ENCODE data around the gene DPP6.
"Not testable (repeated sequence)": the region's sequence is repeated elsewhere in the genome, so short reads cannot be mapped to it uniquely, and the experiment has no call there.

Gene DPP6

DNA sequence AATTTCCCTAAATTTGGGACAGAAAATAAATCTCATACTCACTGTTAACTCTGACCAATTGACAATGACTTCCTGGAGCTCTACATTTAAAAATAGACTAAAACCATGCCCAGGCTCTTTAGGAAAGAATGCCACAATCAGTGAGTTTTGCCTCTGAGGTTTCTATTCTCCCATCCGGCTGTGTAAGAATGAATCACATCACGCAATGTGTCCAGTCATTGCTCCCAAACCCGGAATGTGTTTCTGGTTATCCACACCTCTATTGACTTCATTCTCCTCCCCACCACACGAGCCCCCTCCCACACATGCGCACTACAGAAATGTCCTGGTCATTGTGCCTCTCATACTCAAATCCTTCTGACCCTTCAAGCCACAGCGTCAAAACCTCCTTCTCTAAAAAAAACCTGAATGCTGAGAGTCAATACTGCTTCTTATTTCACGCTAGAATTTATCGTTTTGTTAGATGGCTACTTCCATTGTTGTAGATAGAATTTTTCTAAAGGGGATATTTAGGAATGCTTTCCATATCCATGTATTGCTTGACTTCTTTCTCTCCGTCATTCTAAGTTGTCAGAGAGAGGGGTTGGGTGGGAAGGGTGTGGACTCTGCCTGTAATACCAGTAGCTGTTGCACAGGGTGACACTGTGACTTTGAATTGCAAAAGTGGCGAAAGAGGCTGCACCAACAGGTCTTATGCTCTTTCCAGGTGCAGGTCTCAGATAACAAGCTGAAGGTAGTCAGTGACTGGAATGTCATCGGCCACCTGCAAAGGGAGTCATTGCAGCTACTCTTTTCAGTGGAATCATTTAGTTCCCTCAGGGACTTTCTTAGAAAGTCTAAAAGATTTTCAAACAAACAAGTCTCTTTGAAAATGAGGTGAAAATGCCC lies 594.2 kb downstream of the DPP6 start:
- H3K4me3 ChIP-seq (ENCODE audit: low read depth, low read length) = no peak overlapping the region

DNA sequence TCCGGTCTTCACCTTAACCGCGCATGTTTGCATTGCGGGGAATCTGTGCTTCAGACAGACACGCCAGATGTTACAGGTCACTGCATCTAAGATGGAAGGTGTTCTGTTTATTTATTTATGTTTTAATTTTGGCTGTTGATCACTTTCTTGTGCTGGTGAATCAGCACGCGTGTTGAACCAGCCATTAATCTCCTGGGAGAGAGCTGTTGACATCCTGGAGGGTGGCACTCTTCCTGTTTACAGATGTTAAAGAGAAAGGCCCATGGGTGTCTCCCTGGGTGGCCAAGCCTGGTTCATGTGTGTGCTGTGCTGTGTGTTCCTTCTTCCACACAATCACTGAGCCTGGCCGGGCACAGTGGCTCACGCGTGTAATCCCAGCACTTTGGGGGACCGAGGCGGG lies 595.4 kb downstream of the DPP6 start:
- no peak overlapping the region for H3K4me3 ChIP-seq (ENCODE audit: low read depth, low read length)

DNA sequence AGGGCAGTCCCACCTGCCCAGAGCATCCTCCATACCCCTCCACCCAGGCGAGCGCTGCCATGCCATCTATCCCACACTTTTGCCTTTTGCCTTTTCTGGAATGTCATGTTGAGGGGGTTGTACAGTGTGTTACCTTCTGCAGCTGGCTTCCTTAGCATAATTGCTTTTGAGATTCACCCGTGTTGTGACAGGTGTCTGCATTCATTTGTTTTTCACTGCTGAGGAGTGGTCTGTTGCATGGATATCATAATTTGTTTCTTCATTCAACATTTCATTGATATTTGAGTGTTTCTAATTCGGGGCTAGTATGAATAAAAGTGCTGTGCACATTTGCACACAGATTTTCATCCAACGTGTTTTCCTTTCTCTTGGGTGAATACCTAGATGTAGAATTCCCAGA lies 596.8 kb downstream of the DPP6 start:
- H3K4me3 ChIP-seq (ENCODE audit: low read depth, low read length) = no peak overlapping the region

DNA sequence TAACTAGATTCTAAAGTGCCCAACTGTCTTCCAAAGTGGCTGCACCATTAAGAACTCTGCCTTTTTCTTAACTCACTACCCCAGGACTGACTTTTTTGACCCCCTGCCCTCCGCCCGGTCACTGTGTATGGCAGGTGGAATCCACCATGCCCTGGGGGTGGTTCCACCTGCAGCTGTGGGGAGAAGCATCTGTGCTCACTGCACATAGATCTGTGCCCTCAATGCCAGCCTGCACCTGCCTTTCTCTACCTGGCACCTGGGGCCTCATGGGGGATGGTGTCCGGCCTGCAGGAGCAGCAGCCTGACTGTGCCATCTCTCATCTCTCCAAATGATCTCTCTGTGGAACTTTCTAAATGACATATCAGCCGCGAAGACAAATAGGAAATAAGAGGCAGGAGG lies 597.2 kb downstream of the DPP6 start:
- no peak overlapping the region for H3K4me3 ChIP-seq (ENCODE audit: low read depth, low read length)

DNA sequence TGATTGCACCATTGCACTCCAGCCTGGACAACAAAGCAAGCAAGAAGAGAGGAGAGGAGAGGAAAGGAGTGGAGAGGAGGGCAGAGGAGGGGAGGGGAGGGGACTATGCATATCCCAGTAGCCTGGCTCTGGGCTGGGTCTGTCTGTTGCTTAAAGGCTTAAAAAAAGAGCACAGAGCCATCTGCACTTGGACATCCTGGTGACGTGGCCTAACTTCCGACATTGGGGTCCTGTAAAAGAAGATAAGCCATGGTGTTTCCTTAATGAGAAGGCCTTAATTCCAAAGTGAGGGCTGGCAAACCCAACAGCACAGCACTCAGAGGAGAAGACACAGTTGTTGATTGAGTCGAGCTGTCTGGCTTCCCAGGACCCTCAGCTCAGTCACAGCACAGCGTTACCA lies 598.1 kb downstream of the DPP6 start:
- H3K4me3 ChIP-seq (ENCODE audit: low read depth, low read length) = no peak overlapping the region

DNA sequence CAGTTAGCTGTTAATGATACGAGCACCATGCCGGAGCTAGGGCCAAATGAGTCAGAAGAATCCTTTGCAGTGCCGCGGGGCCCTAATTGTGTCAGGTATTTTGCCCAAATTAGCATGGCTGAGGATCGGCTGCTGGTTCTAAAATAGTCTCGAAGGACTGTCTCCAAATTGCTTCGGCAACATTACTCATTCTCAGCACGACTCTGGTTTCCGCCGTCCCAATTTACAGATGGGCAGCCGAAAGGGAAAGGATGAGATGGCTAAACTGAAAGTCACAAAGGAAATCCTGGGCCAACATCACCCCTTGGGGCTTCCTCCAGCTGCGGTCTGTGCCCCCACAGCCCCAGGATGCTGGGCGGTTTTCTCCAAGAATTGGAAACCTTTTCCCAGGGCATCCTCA lies 599.3 kb downstream of the DPP6 start:
- H3K4me3 ChIP-seq (ENCODE audit: low read depth, low read length) = no peak overlapping the region

DNA sequence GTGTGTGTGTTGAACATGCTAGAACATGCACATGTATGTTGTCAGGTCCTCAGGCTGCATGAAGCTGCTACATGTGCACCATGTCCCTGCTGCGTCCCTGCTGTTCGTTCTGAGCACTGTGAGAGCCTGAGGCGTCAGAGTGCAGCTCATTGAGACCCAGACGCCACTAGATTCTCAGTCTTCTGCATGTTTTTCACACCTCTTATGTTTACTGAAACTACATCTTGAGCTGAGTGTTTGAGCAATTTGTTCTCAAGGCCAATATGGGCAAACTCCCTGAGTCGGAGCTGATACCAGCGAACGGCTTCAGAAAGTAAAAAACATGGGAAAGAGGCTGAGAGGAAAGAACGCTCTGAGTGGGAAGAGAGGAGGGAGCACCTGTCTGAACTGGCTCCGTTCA lies 600.4 kb downstream of the DPP6 start:
- H3K4me3 ChIP-seq (ENCODE audit: low read depth, low read length) = no peak overlapping the region

DNA sequence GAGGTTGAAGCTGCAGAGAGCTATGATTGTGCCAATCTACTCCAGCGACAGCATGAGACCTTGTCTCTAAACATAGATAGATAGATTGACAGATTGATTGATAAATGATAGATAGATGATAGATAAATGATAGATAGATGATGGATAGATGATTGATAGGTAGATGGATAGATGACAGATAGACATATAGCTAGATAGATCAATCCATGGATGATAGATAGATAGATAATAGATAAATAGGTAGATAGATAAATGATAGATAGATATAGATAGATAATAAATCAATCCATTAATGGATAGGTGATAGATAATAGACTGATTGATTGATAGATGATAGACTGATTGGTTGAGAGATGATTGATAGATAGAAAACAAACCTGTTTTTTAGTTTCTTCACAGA lies 601.1 kb downstream of the DPP6 start:
- H3K4me3 ChIP-seq (ENCODE audit: low read depth, low read length) = no peak overlapping the region

DNA sequence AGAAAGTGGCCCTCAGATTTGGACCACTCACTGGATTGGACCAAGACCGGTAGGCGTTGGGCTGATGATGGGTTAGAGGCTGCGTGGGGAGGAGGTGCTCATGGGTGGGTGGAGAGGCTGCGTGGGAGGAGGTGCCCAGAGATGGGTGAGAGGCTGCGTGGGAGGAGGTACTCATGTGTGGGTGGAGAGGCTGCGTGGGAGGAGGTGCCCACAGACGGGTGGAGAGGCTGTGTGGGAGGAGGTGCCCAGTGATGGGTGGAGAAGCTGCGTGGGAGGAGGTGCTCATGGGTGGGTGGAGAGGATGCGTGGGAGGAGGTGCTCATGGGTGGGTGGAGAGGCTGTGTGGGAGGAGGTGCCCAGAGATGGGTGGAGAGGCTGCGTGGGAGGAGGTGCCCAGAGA lies 604.4 kb downstream of the DPP6 start:
- H3K4me3 ChIP-seq (ENCODE audit: low read depth, low read length) = no peak overlapping the region

DNA sequence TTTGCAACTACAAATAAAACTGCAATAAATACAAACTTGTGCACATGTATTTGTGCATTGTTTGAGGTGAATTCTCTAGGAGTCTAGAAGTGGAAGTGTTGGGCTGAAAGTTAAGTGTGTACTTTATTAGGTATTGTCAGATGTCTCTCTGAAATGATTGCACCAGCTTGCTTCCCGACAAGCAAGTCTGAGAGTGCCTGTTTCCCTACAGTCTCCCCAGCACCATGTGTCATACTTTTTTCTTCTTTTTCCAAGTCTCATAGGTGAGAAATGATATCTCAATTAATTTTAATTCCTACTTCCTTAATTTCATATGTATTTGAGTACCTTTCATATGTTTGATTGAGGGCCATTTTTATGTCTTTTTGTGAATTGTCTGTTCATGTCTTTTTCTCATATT lies 614.6 kb downstream of the DPP6 start:
- H3K4me3 ChIP-seq (ENCODE audit: low read depth, low read length) = no peak overlapping the region

DNA sequence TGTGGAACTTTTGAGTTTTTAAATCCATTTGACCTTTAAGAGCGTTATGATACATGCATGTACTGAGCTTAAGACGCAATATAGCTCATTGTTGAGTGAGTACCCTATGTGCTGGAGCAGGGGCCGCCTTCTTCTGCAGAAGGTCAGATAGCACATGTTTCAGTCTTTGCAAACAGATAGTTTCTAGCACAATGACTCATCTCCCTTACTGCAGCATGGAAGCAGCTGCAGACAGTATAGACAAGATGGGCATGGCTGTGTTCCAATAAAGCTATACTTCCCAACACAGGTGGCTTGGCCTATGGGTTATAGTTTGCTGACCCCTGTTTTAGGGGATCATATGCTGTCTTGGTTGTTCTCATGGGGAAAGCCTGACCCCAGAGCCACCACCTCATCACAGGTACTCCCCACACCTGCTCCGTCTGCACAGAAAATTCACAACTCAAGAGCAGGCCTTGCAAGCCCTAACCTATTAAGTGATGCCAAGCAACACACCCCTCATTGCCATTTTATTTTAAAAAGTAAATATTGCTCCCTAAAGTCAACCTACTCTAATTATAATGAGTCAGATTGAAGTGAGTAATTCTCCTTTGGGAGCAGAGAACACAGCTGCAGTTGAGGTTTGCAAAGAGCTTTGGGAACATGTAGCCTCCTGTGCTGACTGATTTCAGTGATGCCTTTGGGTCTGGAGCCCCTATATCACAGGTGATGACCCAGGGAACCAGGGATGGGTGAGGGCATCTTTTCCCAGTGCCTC lies 620.6 kb downstream of the DPP6 start:
- H3K4me3 ChIP-seq (ENCODE audit: low read depth, low read length) = no peak overlapping the region

DNA sequence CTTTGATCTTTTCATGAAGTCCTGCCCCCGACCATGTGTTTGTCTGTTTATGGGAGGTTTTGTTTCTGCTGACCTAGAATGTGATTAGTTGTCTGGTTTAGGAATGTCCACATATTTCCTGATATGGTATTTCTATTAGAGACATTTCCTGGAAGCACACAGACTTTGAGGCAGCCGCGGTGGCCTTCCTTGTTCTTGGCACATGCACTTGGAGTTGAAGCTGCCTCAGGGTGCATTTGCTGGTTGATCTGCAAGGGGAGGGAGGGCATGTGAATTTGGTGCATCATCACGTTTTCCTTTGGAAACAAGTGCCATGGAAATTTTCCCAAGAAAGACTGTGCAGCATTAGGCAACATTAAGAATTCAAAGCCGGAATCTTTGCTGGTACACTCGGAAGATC lies 622.0 kb downstream of the DPP6 start:
- no peak overlapping the region for H3K4me3 ChIP-seq (ENCODE audit: low read depth, low read length)

DNA sequence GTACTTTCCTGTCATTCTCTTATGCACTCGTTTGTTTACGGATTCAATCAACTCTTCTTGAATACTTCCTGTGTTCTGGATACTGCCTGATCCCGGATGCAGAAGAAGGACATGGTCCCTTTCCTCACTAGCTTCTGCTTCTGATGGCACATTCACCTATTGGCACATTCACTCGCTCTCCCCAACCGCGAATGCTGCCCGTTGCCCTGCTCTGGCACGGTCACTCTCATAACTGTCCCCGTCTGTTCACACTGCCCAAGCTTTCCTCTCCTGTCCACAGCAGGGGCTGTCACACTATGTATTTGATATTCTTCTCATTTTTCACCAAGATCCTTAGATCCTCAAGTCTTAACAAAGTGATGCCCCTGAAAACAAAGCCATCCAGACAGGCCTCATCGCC lies 623.4 kb downstream of the DPP6 start:
- no peak overlapping the region for H3K4me3 ChIP-seq (ENCODE audit: low read depth, low read length)

DNA sequence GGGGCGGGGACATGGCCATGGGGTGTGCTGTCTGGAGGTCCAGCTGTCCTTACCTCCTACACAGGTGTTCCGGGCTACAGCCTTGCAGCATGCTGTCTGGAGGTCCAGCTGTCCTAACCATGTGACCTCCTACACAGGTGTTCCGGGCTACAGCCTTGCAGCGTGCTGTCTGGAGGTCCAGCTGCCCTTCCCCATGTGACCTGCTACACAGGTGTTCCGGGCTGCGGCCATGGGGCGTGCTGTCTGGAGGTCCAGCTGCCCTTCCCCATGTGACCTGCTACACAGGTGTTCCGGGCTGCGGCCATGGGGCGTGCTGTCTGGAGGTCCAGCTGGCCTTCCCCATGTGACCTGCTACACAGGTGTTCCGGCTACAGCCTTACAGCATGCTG lies 623.8 kb downstream of the DPP6 start:
- H3K4me3 ChIP-seq (ENCODE audit: low read depth, low read length) = not testable (repeated sequence)

DNA sequence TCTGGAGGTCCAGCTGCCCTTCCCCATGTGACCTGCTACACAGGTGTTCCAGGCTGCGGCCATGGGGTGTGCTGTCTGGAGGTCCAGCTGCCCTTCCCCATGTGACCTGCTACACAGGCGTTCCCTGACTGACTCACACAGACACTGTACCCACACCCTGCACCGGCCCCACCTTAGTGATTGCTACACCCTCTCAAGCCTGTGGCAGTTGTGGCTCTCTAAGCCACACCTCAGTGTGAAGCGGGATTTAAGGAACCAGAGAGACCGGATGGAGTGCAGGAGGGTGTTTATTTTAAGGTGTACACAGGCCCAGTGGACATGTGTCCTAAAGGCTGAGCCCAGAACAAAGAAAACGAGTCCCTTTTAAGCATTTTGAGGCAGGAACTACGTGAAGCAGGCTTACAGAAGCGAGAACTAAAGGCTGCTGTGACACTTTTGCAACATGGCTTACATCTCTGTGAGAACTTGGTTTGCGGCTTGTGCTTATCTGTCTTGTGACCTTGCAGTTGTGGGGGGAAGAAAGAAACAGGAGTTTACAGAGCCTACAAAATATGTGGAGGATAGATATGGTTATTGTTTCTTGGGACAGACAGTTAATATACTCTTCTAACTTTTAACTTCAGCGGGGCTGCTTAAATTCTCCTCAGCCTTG lies 624.4 kb downstream of the DPP6 start:
- H3K4me3 ChIP-seq (ENCODE audit: low read depth, low read length) = no peak overlapping the region

DNA sequence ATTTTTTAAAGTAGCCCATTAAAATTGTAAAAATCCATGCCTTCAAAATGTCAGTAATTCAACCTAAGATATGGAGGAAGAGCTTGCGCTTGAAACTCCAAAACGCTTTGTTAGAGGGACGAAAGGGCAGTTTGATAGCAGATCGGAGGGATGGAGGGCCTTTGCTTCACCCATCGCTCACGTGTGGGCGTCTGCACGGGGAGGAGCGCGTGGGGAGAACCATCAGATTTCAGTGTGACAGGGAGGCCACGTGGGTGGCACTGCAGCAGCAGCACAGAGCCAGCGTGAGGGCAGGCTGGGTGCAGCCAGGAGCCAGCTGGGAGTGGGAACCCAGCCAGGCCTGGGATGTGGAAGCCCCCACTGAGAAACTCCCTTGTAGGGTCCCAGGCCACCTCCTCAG lies 625.3 kb downstream of the DPP6 start:
- H3K4me3 ChIP-seq (ENCODE audit: low read depth, low read length) = no peak overlapping the region

DNA sequence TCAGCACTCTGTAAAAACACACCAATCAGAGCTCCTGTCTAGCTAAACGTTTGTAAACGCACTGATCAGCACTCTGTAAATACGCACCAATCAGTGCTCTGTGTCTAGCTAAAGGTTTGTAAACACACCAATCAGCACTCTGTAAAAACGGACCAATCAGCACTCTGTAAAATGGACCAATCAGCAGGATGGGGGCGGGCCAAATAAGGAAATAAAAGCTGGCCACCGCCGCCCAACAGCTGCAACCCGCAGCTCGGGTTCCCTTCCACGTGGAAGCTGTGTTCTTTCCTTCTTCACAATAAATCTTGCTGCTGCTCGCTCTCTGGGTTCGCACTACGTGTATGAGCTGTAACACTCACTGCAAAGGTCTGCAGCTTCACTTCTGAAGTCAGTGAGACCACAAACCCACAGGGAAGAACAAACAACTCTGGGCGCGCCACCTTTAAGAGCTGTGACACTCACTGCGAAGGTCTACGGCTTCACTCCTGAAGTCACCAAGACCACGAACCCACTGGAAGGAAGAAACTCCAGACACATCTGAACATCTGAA lies 625.9 kb downstream of the DPP6 start:
- H3K4me3 ChIP-seq (ENCODE audit: low read depth, low read length) = not testable (repeated sequence)

DNA sequence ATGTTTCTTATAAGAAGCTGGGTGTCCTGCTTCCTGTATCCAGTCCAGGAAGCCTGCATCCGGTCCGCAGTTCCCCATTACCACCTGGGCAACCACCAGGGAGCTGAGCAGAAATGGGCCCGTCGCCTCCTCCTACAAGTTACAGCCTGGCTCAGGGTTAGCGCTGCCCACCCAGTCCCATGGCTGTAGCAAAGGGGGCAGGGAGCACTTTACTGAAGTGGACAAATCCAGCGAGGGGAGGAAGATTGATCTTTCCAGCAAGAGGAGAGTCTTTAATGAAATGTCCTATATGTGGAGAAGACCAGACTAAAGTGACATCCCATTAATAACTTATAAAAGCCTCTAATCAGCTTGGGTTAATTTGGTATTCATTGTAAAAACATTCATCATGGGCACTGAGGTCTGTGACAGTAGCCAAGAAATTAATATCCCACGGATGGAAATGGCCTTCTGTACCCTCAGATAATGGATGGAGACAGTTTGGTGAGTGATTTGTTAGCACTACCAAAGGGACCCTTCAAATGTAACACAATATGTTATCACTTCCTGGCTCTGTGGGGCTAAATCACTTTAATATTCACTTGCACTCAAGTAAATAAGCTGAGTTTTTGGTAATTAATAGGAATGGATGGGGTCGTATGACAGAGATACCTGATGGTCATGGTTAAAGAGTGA lies 627.3 kb downstream of the DPP6 start:
- H3K4me3 ChIP-seq (ENCODE audit: low read depth, low read length) = no peak overlapping the region

DNA sequence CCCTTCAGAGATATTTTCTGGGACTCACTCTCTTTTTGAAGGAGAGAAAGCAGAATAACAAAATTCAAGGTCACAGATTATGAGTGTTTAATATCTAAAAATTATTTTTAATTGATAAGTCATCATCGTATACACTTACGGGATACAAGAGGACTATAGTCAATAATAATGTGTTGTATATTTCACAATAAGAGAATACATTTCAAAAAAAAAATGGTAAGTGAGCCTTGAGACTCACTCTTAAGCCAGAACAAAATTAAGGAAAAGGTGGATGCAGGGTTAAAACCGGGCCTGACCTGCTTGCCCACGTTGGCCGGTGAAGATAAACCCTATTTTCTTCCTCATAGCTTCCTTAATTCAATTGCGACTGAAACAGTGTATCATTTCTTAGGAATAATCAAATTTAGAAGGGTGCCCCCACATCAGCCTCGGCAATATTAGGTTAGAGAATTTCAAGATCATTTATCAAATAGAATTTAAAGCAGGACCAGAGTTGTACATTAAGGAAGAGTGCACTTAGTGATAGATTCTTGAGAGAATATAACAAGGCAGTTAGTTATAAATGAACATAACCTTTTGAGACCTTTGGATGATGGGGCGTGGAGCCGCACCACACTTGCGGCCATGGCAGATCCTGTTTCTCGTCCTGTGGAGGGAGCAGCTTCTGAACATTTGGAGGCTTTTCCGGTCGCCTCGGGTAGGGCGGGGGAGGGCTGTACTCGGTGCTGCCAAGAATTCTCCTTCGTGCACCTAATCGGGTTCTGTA lies 628.9 kb downstream of the DPP6 start:
- H3K4me3 ChIP-seq (ENCODE audit: low read depth, low read length) = no peak overlapping the region

DNA sequence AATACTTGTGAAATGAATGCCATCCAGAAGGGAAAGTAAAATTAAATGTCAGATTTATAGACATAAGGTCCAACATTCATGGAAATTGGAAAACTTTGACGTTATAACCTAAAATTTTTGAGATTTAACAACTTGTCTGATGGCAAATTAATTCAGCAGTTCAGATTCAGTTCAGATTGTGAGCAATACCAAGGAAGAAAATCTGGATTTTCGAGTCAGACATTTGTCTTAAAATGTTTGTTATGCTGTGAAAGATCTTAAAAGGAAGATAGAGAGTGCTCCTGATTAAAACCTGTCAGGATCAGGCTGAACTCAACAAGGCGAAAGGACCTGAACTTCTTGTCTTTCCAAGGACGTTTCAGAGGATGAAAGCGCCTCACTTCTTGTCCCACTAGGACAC lies 629.8 kb downstream of the DPP6 start:
- H3K4me3 ChIP-seq (ENCODE audit: low read depth, low read length) = no peak overlapping the region

Data from iPS-11a (cell line).